WI38 (cell line): ENCODE data around the gene PLCL2.

Source experiments
- H3K4me3 ChIP-seq: 2 replicates; pipeline ENCODE4 v1.5.1; 2011; ENCODE audit warnings: low read depth, mild to moderate bottlenecking, control low read depth, low read length
- CTCF ChIP-seq: IDR thresholded peaks from 2 replicates; pipeline ENCODE4 v1.5.1; 2012; ENCODE audit warnings: low read depth, mild to moderate bottlenecking, control low read depth, low read length

PLCL2 gene

DNA sequence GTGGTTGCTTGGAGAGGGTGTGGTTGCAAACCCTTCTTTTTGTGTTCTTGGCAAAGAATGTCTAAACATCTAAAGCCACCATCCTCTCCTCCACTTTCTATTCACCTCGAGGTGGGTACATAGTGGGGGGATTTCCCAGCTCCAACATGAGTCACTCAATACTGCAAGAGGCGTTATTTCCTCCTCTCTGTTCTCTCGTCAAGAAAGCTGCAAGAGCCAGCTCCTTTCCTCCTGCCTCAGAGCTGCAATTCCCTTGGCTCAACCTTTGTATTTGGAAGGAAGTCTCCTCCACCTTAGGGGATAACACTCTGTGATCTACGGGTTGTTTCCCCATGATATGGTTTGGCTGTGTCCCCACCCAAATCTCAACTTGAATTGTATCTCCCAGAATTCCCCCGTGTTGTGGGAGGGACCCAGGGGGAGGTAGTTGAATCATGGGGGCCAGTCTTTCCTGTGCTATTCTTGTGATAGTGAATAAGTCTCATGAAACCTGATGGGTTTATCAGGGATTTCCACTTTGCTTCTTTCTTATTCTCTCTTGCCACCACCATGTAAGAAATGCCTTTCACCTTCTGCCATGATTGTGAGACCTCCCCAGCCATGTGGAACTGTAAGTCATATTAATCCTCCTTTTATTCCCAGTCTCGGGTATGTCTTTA lies 138.4 kb downstream of the PLCL2 start:
- H3K4me3 ChIP-seq: no peak overlapping the region

GRCh38 chr3:17025594-17026139 lies 140.9 kb downstream of the PLCL2 start:
- no peak for TF ChIP-seq CTCF
- no peak overlapping the region for H3K4me3 ChIP-seq

More for the DNA sequence above, 138.4 kb downstream of the PLCL2 start:
- no peak for TF ChIP-seq CTCF

DNA sequence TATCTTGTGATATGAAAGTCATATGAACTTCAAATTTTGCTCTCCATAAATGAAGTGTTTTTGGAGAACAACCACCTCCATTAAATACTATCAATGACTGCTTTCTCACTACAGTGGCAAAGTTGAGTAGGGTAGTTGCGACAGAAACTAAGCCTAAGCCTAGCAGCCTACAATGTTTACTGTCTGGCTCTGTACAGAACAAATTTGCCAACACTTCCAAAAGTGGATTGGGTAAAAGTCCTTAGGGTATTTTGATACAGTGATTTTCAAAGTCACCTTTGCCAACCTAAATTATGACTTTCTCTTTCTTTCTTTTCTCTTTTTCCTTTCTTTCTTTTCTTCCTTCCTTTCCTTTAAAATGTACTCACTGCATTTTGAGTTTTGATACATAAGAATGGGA lies 142.6 kb downstream of the PLCL2 start:
- no peak for TF ChIP-seq CTCF
- no peak overlapping the region for H3K4me3 ChIP-seq

GRCh38 chr3:17028363-17028762 lies 143.6 kb downstream of the PLCL2 start:
- H3K4me3 ChIP-seq: no peak overlapping the region
- TF ChIP-seq CTCF: no peak

- no peak for TF ChIP-seq CTCF
- no peak overlapping the region for H3K4me3 ChIP-seq
Measured at GRCh38 chr3:17030438-17030837, 145.7 kb downstream of the PLCL2 start.

DNA sequence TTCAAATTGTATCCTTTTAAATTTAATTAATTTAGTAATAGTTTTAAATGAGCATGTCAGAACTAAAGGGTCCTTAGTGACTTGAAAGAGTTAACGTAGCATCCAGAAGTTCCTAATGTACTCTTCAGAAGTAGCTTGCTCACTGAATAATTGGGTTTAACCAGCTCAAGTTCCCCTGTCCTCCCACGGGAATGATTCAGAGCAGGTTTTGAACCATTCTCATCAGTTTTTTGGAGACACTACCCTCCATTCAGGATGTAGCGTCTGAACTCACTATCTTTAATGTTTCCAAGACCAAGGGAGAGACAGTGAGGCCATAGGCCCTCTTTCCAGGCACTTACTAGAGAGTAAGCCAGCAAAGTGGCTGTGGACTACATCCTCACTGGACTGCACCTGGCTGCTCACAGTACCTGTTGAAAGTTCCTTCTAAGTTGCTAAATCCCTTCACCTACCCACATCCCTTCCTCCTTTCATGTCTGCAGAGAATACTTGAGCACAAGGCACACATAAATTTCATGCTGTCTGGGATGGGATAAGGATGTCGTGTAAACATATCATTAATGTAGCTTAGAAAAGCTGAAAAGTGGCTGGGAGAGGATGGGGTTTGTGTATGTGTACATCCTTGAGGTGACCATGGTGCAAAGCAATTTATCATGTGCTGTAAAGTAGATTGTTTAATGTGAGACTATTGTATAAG lies 146.3 kb downstream of the PLCL2 start:
- TF ChIP-seq CTCF: no peak
- H3K4me3 ChIP-seq: no peak overlapping the region

GRCh38 chr3:17032407-17033034 lies 147.8 kb downstream of the PLCL2 start:
- TF ChIP-seq CTCF: peak; percentile 43; the same call in 1 of the 2 replicates
- H3K4me3 ChIP-seq: no peak overlapping the region
